G401.6 (cell line): ENCODE data around the gene TCF7.

ENCODE experiments used
- FAIRE-seq: peaks from 2 replicates; lab custom pipeline; 2012; peaks lifted over from hg19 to GRCh38; lab: Jason Lieb, UNC

TCF7 gene

GRCh38 chr5:134091626-134092121 is 22.8 kb upstream of the TCF7 start:
- no peak for FAIRE-seq

- no peak for FAIRE-seq
Measured at GRCh38 chr5:134092875-134093274, 21.6 kb upstream of the TCF7 start.

- no peak for FAIRE-seq
Measured at GRCh38 chr5:134093351-134093750, 21.1 kb upstream of the TCF7 start.

- FAIRE-seq: no peak
Measured at GRCh38 chr5:134095293-134095692, 19.2 kb upstream of the TCF7 start.

- no peak for FAIRE-seq
Measured at GRCh38 chr5:134095887-134096589, 18.4 kb upstream of the TCF7 start.

- no peak for FAIRE-seq
Measured at GRCh38 chr5:134097211-134097749, 17.2 kb upstream of the TCF7 start.

- FAIRE-seq: no peak
Measured at GRCh38 chr5:134098690-134099089, 15.8 kb upstream of the TCF7 start.

- FAIRE-seq: no peak
Measured at GRCh38 chr5:134099288-134099872, 15.1 kb upstream of the TCF7 start.

- no peak for FAIRE-seq
Measured at GRCh38 chr5:134099939-134100282, 14.6 kb upstream of the TCF7 start.

GRCh38 chr5:134100283-134101091 is 14.0 kb upstream of the TCF7 start:
- FAIRE-seq: no peak

- FAIRE-seq: no peak
Measured at GRCh38 chr5:134101686-134102439, 12.6 kb upstream of the TCF7 start.

- FAIRE-seq: no peak
Measured at GRCh38 chr5:134103397-134103796, 11.1 kb upstream of the TCF7 start.

- FAIRE-seq: no peak
Measured at GRCh38 chr5:134103998-134104654, 10.4 kb upstream of the TCF7 start.

- no peak for FAIRE-seq
Measured at GRCh38 chr5:134106991-134107701, 7.3 kb upstream of the TCF7 start.

- FAIRE-seq: no peak
Measured at GRCh38 chr5:134107779-134108178, 6.7 kb upstream of the TCF7 start.

GRCh38 chr5:134110382-134110781 is 4.1 kb upstream of the TCF7 start:
- FAIRE-seq: no peak

GRCh38 chr5:134111741-134112647 is 2.5 kb upstream of the TCF7 start:
- FAIRE-seq: no peak

- no peak for FAIRE-seq
Measured at GRCh38 chr5:134112726-134113362, 1.6 kb upstream of the TCF7 start.

GRCh38 chr5:134113363-134113889 is 1.1 kb upstream of the TCF7 start:
- FAIRE-seq: no peak
